GM15510 (cell line): Measurements from ENCODE around the gene MYL2.

Source experiments
- POLR2A ChIP-seq: IDR thresholded peaks from 3 replicates; pipeline ENCODE4 v1.6.1; 2011; ENCODE audit warnings: borderline replicate concordance; ENCODE audit not compliant: insufficient read length; ENCODE audit errors: extremely low read depth

The MYL2 gene

GRCh38 chr12:110932046-110932445 is 11.7 kb upstream of the MYL2 start:
- TF ChIP-seq POLR2A, result no peak

GRCh38 chr12:110931315-110931728 is 10.9 kb upstream of the MYL2 start:
- TF ChIP-seq POLR2A, result no peak

GRCh38 chr12:110930348-110931314 is 10.3 kb upstream of the MYL2 start:
- no peak for TF ChIP-seq POLR2A

GRCh38 chr12:110929818-110930217 is 9.4 kb upstream of the MYL2 start:
- no peak for TF ChIP-seq POLR2A

- no peak for TF ChIP-seq POLR2A
Measured at GRCh38 chr12:110928700-110929099, 8.3 kb upstream of the MYL2 start.

GRCh38 chr12:110927546-110927945 is 7.2 kb upstream of the MYL2 start:
- TF ChIP-seq POLR2A, result no peak

GRCh38 chr12:110923692-110924334 is 3.4 kb upstream of the MYL2 start:
- no peak for TF ChIP-seq POLR2A

GRCh38 chr12:110923192-110923591 is 2.8 kb upstream of the MYL2 start:
- TF ChIP-seq POLR2A, result no peak

GRCh38 chr12:110922652-110923051 is 2.3 kb upstream of the MYL2 start:
- no peak for TF ChIP-seq POLR2A

GRCh38 chr12:110921262-110921661 is 883 bp upstream of the MYL2 start:
- no peak for TF ChIP-seq POLR2A

GRCh38 chr12:110919720-110920119 is 659 bp downstream of the MYL2 start:
- no peak for TF ChIP-seq POLR2A

GRCh38 chr12:110917961-110918360 is 2.4 kb downstream of the MYL2 start:
- no peak for TF ChIP-seq POLR2A

- TF ChIP-seq POLR2A, result no peak
Measured at GRCh38 chr12:110917467-110917866, 2.9 kb downstream of the MYL2 start.

- no peak for TF ChIP-seq POLR2A
Measured at GRCh38 chr12:110916295-110916875, 4.0 kb downstream of the MYL2 start.

GRCh38 chr12:110913119-110914056 is 7.0 kb downstream of the MYL2 start:
- TF ChIP-seq POLR2A, result no peak

- no peak for TF ChIP-seq POLR2A
Measured at GRCh38 chr12:110912263-110912662, 8.1 kb downstream of the MYL2 start.
